Lung (tissue), 12 donors: Measurements from ENCODE around the gene SNTB2. TPM values are rescaled to one million over a fixed set of nuclear protein-coding genes. Genes with fewer than 3 reads are reported as not detected.

Experiments
- ATAC-seq: fragments of 200-7000 bp; cut with Tn5 transposase; one replicate; pipeline ENCODE4 v1.9.1; 2020; ENCODE audit warnings: moderate number of reproducible peaks; ENCODE audit not compliant: insufficient read depth, low FRiP score
- DNase-seq, 3 donors: peaks; one replicate each; pipeline ENCODE4 v3.0.0-alpha.2; 2013 to 2017
- H3K27ac ChIP-seq, 2 donors: one replicate each; pipeline ENCODE4 v1.5.1; 2013; ENCODE audit warnings: mild to moderate bottlenecking in 2 of 2, moderate library complexity in 2 of 2, control low read depth in 1 of 2, inconsistent platforms in 1 of 2, low read depth in 1 of 2, low read length in 1 of 2
- H3K27me3 ChIP-seq, 3 donors: one replicate each; pipeline ENCODE4 v1.5.1; 2013; ENCODE audit warnings: low read length in 2 of 3; ENCODE audit not compliant: control insufficient read depth in 3 of 3, insufficient read depth in 3 of 3
- H3K36me3 ChIP-seq, 4 donors: one replicate each; pipeline ENCODE4 v1.5.1; 2013; ENCODE audit warnings: low read length in 4 of 4, mild to moderate bottlenecking in 1 of 4, moderate library complexity in 1 of 4; ENCODE audit not compliant: control insufficient read depth in 4 of 4, insufficient read depth in 4 of 4
- H3K4me1 ChIP-seq, 5 donors: one replicate each; pipeline ENCODE4 v1.5.1; 2013; ENCODE audit warnings: low read length in 5 of 5, mild to moderate bottlenecking in 2 of 5, moderate library complexity in 1 of 5; ENCODE audit not compliant: control insufficient read depth in 5 of 5, insufficient read depth in 5 of 5
- H3K4me3 ChIP-seq: one replicate; pipeline ENCODE4 v1.5.1; 2013; ENCODE audit warnings: mild to moderate bottlenecking, control low read depth, moderate library complexity
- H3K9ac ChIP-seq, 2 donors: one replicate each; pipeline ENCODE4 v1.5.1; 2013; ENCODE audit warnings: low read length in 2 of 2, control low read depth in 1 of 2; ENCODE audit not compliant: insufficient read depth in 1 of 2
- H3K9me3 ChIP-seq, 4 donors: one replicate each; pipeline ENCODE4 v1.5.1; 2013; ENCODE audit warnings: low read length in 3 of 4, mild to moderate bottlenecking in 1 of 4, moderate library complexity in 1 of 4; ENCODE audit not compliant: control insufficient read depth in 4 of 4, insufficient read depth in 3 of 4
- CTCF ChIP-seq: IDR thresholded peaks from 2 replicates; pipeline ENCODE4 v1.5.1; 2012; ENCODE audit warnings: mild to moderate bottlenecking; ENCODE audit errors: control extremely low read depth, extremely low read depth
- WGBS, 2 donors: extraction: QIAGEN DNeasy Blood & Tissue Kit; methylation state at CpG; one replicate each; pipeline ENCODE4 v1.1.7; 2013; 5-methylcytosine and 5-hydroxymethylcytosine counted together
- polyA plus RNA-seq, 2 donors: library from polyadenylated mRNA; stranded (reverse); fragments of 200-250 nt; gene quantifications; one replicate each; pipeline ENCODE4 v1.2.1, GENCODE V29; 2013
- total RNA-seq, 2 donors: library from RNA; depleted of rRNA in 1 of 2; stranded (reverse); fragments of >200 nt in 1 of 2; gene quantifications; one replicate each; pipeline ENCODE4 v1.2.1, GENCODE V29; 2014 to 2021
- donor health status: control.
- donor health status: control.
- donor health status: Bipolar disorder and iron deficiency.
- donor health status: healthy.
- donor health status: DM: yes; HTN: yes; CAD: no.

SNTB2 gene
- total and polyA plus RNA-seq, 4 donors, result 4.5 to 42.8 (median 19.1) TPM

GRCh38 chr16:69314534-69314933 is 127.6 kb downstream of the SNTB2 start:
- no peak overlapping the region for H3K9ac ChIP-seq
- peaks cover 7 to 47% (median 32%) of the 10 kb centered on the region in 4 donors for H3K36me3 ChIP-seq
- no peak overlapping the region for H3K4me3 ChIP-seq
- ATAC-seq, result no peak
- H3K27me3 ChIP-seq, result no peaks in the 10 kb centered on the region
- no peak for TF ChIP-seq CTCF
- H3K9me3 ChIP-seq, result no peaks in the 10 kb centered on the region
- 85 to 92% methylated on average over 11 of the region's 11 CpGs for WGBS, 2 donors
- no peak overlapping the region for H3K27ac ChIP-seq
- DNase-seq, result no peak
- peaks cover 0 to 5% (median 4%) of the 10 kb centered on the region in 5 donors for H3K4me1 ChIP-seq

DNA sequence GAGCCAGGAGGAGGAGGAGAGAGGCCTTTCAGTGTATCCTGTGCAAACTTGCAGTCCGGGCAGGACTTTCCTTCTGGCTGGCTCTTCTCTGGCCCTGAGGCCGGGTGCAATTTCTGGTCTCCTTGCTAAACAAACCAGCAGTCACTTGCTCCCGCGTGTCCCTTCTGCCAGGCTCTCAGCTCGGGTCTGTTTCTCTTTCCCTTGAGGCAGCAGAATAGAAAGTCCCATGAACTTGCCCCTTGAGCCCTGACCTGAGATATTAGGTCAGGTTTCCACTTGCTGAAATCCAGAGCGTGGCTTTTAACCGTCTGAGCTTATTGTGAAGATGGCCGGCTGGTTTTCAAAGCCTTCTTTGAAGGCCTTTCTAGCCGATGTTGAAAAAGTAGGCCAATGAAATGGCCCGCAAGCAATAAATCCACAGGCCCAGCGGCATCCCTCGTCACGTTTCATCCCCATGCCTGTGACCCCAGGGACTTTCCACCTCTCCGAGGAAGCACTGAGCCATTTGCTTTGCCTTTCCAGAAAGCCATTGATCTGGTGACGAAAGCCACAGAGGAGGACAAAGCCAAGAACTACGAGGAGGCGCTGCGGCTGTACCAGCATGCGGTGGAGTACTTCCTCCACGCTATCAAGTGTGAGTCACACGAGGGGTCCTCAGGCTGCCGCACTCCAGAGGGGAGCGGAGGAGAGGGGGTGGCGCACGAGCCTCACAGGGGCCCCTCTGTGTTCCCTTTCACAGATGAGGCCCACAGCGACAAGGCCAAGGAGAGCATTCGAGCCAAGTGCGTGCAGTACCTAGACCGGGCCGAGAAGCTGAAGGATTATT is 128.7 kb downstream of the SNTB2 start:
- H3K36me3 ChIP-seq, result peaks cover 7 to 55% (median 40%) of the 10 kb centered on the region in 4 donors
- H3K4me3 ChIP-seq, result no peak overlapping the region
- ATAC-seq, result no peak
- DNase-seq, result no peak
- 89 to 93% methylated on average over 30 of the region's 30 CpGs for WGBS, 2 donors
- no peak overlapping the region for H3K9ac ChIP-seq
- peaks cover 0 to 5% (median 4%) of the 10 kb centered on the region in 5 donors for H3K4me1 ChIP-seq
- H3K27me3 ChIP-seq, result no peaks in the 10 kb centered on the region
- no peak overlapping the region for H3K27ac ChIP-seq
- no peaks in the 10 kb centered on the region for H3K9me3 ChIP-seq
- TF ChIP-seq CTCF, result no peak

- Histone ChIP-seq H3K36me3 (peaks cover 9 to 63% (median 44%) of the 10 kb centered on the region in 4 donors), H3K9ac (no peak overlapping the region), H3K27ac (no peak overlapping the region), H3K4me1 (peaks cover 0 to 5% (median 4%) of the 10 kb centered on the region in 5 donors), H3K27me3 (no peaks in the 10 kb centered on the region), H3K9me3 (no peaks in the 10 kb centered on the region), H3K4me3 (no peak overlapping the region)
- no peak for TF ChIP-seq CTCF
- 95 to 97% methylated on average over 17 of the region's 17 CpGs for WGBS, 2 donors
- DNase-seq (no peak), ATAC-seq (no peak)
These were observed 129.7 kb downstream of the SNTB2 start for GRCh38 chr16:69316595-69317034.
